ENCODE results near the gene CD58.
A peak's percentile ranks its signal among the peaks of the same experiment; 100 is the strongest.
"Not testable (repeated sequence)": the region's sequence is repeated elsewhere in the genome, so short reads cannot be mapped to it uniquely, and the experiment has no call there.

Gene CD58

DNA sequence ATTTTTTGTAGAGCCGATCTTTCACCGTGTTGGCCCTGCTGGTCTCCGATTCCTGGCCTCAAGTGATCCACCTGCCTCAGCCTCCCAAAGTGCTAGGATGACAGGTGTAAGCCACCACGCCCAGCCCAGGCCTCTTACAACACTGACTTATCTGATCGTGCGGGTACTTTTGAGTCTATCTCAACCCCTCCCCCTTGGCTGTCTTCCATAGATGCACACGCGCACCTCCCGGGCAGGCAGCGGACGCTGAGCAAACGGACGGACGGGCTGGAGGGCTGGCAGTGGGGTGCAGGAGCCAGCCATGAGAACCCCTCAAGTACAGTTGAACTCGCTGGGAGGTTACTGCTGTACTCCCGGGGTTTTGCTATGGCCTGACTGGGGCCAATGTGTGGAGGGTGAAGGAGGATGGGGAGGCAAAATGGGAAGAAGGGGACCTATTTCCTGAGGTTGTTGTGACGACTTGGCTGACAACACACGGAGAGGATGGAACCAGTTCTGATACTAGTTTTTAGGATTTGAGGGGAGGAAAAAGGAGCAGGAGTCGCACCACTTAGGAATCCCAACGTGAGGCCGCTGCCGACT, 959 bp downstream of the CD58 start:
- peak; percentile 14 for DNase-seq (ENCODE audit: low read depth)

- no peak for DNase-seq (ENCODE audit: low read depth)
Observed at GRCh38 chr1:116569381-116569670, 1.5 kb downstream of the CD58 start.

GRCh38 chr1:116568662-116569380, 2.0 kb downstream of the CD58 start:
- DNase-seq (ENCODE audit: low read depth), result no peak

- DNase-seq (ENCODE audit: low read depth), result no peak
Observed at GRCh38 chr1:116567790-116568661, 2.8 kb downstream of the CD58 start.

GRCh38 chr1:116565222-116565621, 5.6 kb downstream of the CD58 start:
- DNase-seq (ENCODE audit: low read depth), result no peak

DNA sequence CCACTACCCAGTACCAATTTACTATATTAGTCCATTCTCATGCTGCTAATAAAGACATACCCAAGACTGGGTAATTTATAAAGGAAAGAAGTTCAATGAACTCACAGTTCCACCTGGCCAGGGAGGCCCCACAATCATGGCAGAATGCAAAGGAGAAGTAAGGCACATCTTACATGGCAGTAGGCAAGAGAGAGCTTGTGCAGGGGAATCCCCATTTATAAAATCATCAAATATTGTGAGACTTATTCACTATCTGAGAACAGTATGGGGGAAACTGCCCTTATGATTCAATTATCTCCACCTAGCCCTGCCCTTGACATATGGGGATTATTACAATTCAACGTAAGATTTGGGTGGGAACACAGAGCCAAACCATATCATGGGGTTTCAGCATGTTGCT, 6.4 kb downstream of the CD58 start:
- DNase-seq (ENCODE audit: low read depth), result no peak

DNA sequence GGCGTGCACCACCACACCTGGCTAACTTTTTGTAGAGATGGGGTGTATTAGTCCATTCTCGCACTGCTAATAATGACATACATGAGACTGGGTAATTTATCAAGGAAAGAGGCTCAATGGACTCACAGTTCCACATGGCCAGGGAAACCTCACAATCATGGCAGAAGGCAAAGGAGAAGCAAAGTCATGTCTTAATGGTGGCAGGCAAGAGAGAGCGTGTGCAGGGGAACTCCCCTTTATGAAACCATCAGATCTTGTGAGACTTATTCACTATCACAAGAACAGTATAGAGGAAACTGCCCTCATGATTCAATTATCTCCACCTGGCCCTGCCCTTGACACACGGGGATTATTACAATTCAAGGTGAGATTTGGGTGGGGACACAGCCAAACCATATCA, 8.4 kb downstream of the CD58 start:
- DNase-seq (ENCODE audit: low read depth), result not testable (repeated sequence)

GRCh38 chr1:116561563-116561962, 9.3 kb downstream of the CD58 start:
- no peak for DNase-seq (ENCODE audit: low read depth)

DNA sequence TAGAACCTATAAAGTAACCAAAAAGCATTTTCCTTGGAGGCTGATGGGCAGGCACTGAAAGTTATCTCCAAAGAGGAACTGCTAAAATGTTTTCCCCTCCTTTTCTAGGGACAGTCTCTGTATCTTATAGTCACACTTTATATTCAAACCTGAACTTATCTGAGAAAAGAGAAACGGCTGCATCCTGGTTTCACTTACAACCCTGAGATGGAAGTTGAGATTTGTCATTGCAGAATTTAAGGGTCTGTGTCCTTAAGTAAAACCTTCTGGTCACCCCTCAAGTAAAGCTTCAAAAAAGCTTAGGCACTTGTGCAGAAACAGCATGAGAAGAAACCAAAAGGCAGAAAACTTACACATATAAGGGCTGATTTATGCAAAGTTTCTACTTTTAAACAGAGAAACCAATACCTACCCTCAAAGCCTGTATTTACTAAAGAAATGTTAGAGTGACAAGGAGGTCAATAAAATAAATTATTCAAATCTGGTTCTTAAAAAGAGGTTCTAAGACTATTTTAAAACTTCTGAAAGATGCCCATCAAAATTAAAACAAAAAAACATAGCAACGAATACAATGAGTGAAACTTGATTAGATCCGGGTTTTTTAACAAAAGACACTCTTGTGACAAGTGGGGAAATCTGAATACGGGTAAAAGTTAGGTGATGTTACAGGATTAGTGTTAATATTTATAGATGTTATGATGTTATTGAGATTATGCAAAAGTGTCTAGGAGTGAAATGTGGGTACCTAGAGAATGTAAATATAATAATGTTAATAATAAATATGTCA, 9.9 kb downstream of the CD58 start:
- no peak for DNase-seq (ENCODE audit: low read depth)

DNA sequence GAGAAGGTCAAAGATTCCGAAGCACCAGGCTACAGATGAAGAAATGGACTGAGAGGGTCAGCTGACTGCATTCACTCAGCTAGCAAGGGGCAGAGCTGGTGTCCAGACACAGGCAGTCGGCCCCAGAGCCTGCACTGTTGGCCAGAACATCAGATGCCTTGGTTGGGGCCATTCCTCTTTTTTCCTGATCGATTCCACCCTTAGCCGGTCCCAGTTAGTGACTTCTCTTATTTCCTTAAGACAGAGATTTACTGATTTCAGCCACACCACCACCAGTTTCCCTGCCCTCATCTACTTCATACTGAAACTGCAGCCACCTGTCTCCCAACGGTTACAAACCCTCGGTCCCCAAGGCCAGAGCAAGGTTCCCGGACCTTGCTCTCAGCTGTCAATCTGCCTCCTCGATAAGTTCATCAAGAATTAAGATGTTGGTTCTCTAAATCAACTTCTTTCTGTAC, 11.5 kb downstream of the CD58 start:
- DNase-seq (ENCODE audit: low read depth), result no peak

- DNase-seq (ENCODE audit: low read depth), result no peak
Observed at GRCh38 chr1:116558571-116558970, 12.3 kb downstream of the CD58 start.

- no peak for DNase-seq (ENCODE audit: low read depth)
Observed at GRCh38 chr1:116558140-116558549, 12.7 kb downstream of the CD58 start.

GRCh38 chr1:116557323-116557878, 13.4 kb downstream of the CD58 start:
- no peak for DNase-seq (ENCODE audit: low read depth)

GRCh38 chr1:116556289-116557006, 14.4 kb downstream of the CD58 start:
- peak; percentile 63 for DNase-seq (ENCODE audit: low read depth)

DNA sequence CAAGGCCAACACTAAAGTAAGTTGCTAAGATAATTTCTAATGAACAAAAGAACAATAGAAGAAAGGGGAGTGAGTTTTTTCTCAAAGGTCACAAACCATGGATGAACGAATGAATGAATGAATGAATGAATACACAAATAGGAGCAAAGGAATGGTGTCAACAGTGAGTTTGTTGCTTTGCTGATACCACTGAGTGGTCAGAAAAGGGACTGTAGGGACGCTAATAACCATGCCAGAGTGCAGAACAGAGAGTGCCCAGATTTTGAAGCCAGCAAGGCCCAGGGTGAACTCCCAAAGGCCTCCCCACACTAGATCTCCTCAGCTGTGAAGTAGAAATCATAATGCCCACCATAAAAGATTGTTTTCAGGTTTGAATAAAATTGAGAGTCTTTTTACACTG, 15.9 kb downstream of the CD58 start:
- no peak for DNase-seq (ENCODE audit: low read depth)

GRCh38 chr1:116553386-116554115, 17.3 kb downstream of the CD58 start:
- DNase-seq (ENCODE audit: low read depth), result no peak

DNA sequence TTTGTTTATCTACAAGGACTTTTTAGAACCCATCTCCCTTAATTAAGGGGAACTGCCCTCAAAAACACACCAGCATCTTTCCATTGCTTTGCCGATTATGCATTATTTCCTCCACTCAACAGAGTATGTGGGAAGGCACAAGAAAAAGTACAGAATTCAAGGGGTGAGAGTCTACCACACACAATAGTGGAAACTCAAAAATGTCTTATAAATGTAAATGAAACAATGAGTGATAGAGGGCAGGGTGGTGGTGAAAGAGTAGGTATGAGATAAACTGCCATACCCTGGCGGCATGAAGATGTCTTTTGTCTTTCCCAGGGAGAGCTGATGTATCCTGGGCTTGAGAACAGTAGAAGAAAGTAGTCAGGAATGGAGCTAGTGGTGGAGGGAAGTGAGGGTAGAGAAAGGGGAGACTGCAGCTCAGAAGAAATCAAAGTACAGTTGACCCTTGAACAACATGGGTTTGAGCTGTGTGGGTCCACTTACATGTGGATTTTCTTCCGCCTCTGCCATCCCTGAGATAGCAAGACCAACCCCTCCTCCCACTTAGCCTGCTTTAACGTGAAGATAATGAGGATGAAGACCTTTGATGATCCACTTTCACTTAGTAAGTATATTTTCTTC, 24.4 kb downstream of the CD58 start:
- DNase-seq (ENCODE audit: low read depth), result no peak

DNA sequence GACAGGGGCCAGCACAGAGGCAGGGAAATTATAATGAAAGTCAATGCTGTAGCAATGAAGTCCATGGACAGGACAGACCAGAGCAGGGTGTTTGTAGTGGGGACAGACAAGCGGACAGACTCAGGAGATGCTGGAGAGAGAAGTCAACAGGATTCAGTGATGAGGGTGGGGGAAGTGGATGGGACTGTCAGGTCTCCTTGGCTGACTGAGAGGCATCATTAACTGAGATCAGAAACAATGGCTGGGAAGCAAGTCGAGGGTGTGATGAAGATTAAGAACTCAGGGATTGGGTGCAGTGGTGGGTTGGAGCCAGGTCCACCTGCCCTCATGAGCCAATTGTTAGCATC, 25.5 kb downstream of the CD58 start:
- DNase-seq (ENCODE audit: low read depth), result no peak

- DNase-seq (ENCODE audit: low read depth), result no peak
Observed at GRCh38 chr1:116544588-116545358, 26.1 kb downstream of the CD58 start.

GRCh38 chr1:116540088-116540487, 30.7 kb downstream of the CD58 start:
- DNase-seq (ENCODE audit: low read depth), result no peak

All from activated gamma-delta T cell treated with anti-CD3 and anti-CD28 coated beads, Interleukin-2, amount 50 U/mL, for 16 hours (primary cell).